ENCODE data around the gene PTTG1IP.
A peak's percentile ranks its signal among the peaks of the same experiment; 100 is the strongest.

The PTTG1IP gene

GRCh38 chr21:44912158-44912473, 38.6 kb upstream of the PTTG1IP start:
- no peak for DNase-seq (ENCODE audit: extremely low read depth, low read depth)
- TF ChIP-seq, protein P1, sequence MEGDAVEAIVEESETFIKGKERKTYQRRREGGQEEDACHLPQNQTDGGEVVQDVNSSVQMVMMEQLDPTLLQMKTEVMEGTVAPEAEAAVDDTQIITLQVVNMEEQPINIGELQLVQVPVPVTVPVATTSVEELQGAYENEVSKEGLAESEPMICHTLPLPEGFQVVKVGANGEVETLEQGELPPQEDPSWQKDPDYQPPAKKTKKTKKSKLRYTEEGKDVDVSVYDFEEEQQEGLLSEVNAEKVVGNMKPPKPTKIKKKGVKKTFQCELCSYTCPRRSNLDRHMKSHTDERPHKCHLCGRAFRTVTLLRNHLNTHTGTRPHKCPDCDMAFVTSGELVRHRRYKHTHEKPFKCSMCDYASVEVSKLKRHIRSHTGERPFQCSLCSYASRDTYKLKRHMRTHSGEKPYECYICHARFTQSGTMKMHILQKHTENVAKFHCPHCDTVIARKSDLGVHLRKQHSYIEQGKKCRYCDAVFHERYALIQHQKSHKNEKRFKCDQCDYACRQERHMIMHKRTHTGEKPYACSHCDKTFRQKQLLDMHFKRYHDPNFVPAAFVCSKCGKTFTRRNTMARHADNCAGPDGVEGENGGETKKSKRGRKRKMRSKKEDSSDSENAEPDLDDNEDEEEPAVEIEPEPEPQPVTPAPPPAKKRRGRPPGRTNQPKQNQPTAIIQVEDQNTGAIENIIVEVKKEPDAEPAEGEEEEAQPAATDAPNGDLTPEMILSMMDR (IDR thresholded peaks at IDR 0.05; ENCODE audit: low read depth, low read length, missing control alignments) = no peak

GRCh38 chr21:44911384-44912157, 38.1 kb upstream of the PTTG1IP start:
- TF ChIP-seq, protein P1 (IDR thresholded peaks at IDR 0.05; ENCODE audit: low read depth, low read length, missing control alignments) = peak; percentile 2
- DNase-seq (ENCODE audit: extremely low read depth, low read depth) = no peak
- no peak overlapping the region for H3K4me3 ChIP-seq (replicated peaks; ENCODE audit: low read depth, low read length)

More at GRCh38 chr21:44912158-44912473, 38.6 kb upstream of the PTTG1IP start:
- H3K4me3 ChIP-seq (replicated peaks; ENCODE audit: low read depth, low read length) = no peak overlapping the region

- TF ChIP-seq, protein P1 (IDR thresholded peaks at IDR 0.05; ENCODE audit: low read depth, low read length, missing control alignments) = no peak
- DNase-seq (ENCODE audit: extremely low read depth, low read depth) = no peak
- no peak overlapping the region for H3K4me3 ChIP-seq (replicated peaks; ENCODE audit: low read depth, low read length)
Observed at GRCh38 chr21:44911068-44911383, 37.5 kb upstream of the PTTG1IP start.

DNA sequence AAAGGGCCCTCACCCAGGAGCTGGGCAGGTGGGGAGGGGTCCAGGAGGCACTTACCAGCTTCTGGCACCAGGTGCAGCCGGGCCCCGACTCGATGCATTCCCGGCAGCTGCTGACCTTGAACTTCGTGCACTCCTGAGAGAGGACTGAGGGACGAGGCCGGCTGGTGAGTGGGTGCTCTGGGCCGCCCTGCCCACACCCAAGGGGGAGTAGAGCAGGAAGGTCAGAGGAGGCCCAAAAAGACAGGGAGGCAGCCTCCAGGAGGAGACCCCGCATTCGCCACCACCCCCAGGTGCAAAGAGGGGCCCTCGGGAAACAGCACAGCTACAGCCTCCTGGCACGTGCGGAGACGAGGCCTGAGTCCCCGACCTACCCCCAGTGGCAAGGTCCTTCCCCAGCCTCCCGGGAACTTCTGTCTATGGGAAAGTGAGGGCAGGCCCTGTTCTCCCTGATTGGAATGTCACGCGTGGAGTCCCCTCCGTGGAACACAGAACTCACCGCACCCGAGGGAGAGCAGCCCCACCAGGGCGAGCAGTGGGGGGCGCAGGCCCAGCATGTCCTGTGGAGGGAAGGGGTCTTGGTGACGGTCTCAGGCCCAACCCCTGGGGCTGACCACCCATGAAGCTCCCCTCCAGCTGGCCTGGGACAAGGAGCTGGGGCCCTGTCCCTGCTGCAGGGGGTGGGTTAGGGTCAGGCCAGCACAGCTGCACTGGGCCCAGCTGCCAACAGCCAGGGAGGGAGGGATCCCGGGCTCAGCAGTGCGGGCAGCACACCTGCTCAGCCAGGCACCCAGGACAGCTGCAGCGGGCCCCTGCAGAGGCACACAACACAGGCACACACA, 37.0 kb upstream of the PTTG1IP start:
- TF ChIP-seq, protein P1 (IDR thresholded peaks at IDR 0.05; ENCODE audit: low read depth, low read length, missing control alignments) = no peak
- no peak for DNase-seq (ENCODE audit: extremely low read depth, low read depth)

GRCh38 chr21:44909719-44910118, 36.2 kb upstream of the PTTG1IP start:
- no peak for DNase-seq (ENCODE audit: extremely low read depth, low read depth)
- no peak overlapping the region for H3K4me3 ChIP-seq (replicated peaks; ENCODE audit: low read depth, low read length)
- TF ChIP-seq, protein P1 (IDR thresholded peaks at IDR 0.05; ENCODE audit: low read depth, low read length, missing control alignments) = no peak

More for the DNA sequence above, 37.0 kb upstream of the PTTG1IP start:
- no peak overlapping the region for H3K4me3 ChIP-seq (replicated peaks; ENCODE audit: low read depth, low read length)

DNA sequence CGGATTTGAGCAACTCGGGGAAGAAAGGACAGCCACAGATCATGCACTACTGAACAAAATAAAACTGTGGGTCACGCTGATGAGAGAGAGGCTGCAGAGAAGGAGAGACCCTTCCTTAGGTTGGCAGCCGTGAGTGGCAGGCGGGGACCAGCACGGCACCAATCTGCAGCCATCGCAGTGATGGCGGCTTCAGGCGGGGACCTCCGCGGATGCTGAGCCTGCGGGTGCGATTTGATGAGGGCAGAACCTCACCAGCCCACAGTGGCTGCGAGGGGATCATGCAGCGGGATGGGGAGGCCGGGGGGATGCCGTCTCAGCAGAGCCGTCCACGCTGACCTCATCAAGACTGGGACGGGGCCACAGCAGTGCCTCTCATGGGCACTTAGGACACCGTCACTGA, 35.4 kb upstream of the PTTG1IP start:
- TF ChIP-seq, protein P1 (IDR thresholded peaks at IDR 0.05; ENCODE audit: low read depth, low read length, missing control alignments) = no peak
- DNase-seq (ENCODE audit: extremely low read depth, low read depth) = no peak
- H3K4me3 ChIP-seq (replicated peaks; ENCODE audit: low read depth, low read length) = no peak overlapping the region
